ENCODE results near the gene NEDD4L. TPM values are rescaled to one million over a fixed set of nuclear protein-coding genes. Genes with fewer than 3 reads are reported as not detected.

The NEDD4L gene
- total and polyA plus RNA-seq, 10 of the 15 experiments (the other 5 are each of a cell fraction or from before 2014, with no cell fraction given), result 7.4 to 24.0 (median 17.7) TPM

GRCh38 chr18:58243401-58243800 is 199.4 kb downstream of the NEDD4L start:
- no TSS peak for BruUV-seq (replicated peaks)
- FAIRE-seq, result no peak
- POLR2A ChIA-PET, result interaction anchor here (1.1 kb wide), 1 partner anchor 9 kb away, joined by 3 read pairs; no protein-coding TSS in a partner anchor
- no peaks in the 10 kb centered on the region for H4K20me1 ChIP-seq (ENCODE audit: control insufficient read depth, insufficient read depth)
- no peak for DNase-seq (ENCODE audit: low read depth, low spot score)
- H3K9me3 ChIP-seq (replicated peaks; ENCODE audit: control insufficient read depth, insufficient read depth, low read length), result no peaks in the 10 kb centered on the region
- intact Hi-C loops (cut with micrococcal nuclease; ENCODE audit: unreplicated experiment), result no loop called here
- SMC1A ChIA-PET (ENCODE audit: uncharacterized antibody, unreplicated experiment), result interaction anchor here (0.7 to 2.5 kb wide), 6 partner anchors 8 to 62 kb away, joined by 3 to 9 read pairs (median 6); no protein-coding TSS in a partner anchor
- in situ Hi-C loops (cut with MboI), result no loop called here
- no peak for TF ChIP-seq PBX3 (IDR thresholded peaks at IDR 0.05; ENCODE audit: insufficient replicate concordance, low read depth, low read length)
- TF ChIP-seq BRCA1 (IDR thresholded peaks at IDR 0.05; ENCODE audit: low read depth, low read length), result no peak
- TF ChIP-seq PML (IDR thresholded peaks at IDR 0.05; ENCODE audit: low read length), result no peak
- no peak for TF ChIP-seq E2F4 (IDR thresholded peaks at IDR 0.05; ENCODE audit: low read depth, low read length)
- no peak for TF ChIP-seq ZNF592 (IDR thresholded peaks at IDR 0.05)
- TF ChIP-seq PKNOX1 (IDR thresholded peaks at IDR 0.05), result no peak
- TF ChIP-seq ZNF384 (IDR thresholded peaks at IDR 0.05; ENCODE audit: borderline replicate concordance, low read depth, low read length), result no peak
- TF ChIP-seq ATF7 (IDR thresholded peaks at IDR 0.05; ENCODE audit: low read depth), result no peak
- no peak for TF ChIP-seq SMAD1 (IDR thresholded peaks at IDR 0.05; ENCODE audit: low read depth, partially characterized antibody)
- TF ChIP-seq MAX (IDR thresholded peaks at IDR 0.05; ENCODE audit: low read depth, low read length), result no peak
- no peak for TF ChIP-seq PAX8 (IDR thresholded peaks at IDR 0.05)
- no peak for TF ChIP-seq TCF12 (IDR thresholded peaks at IDR 0.05; ENCODE audit: low read depth, low read length)
- TF ChIP-seq NFXL1 (IDR thresholded peaks at IDR 0.05; ENCODE audit: borderline replicate concordance), result no peak
- TF ChIP-seq JUND (IDR thresholded peaks at IDR 0.05; ENCODE audit: low read depth, low read length), result no peak
- 53% methylated on average over 5 of the region's 5 CpGs for WGBS (ENCODE audit: insufficient coverage, insufficient replicate concordance, low lambda C conversion rate, missing lambda C conversion rate)
- H3K36me3 ChIP-seq (ENCODE audit: control insufficient read depth in 2 of 2, insufficient read depth in 2 of 2, low read length in 1 of 2), result no peaks in the 10 kb centered on the region
- H3K9ac ChIP-seq (ENCODE audit: control insufficient read depth, insufficient read depth, low read length), result no peak overlapping the region
- RAD21 ChIA-PET (ENCODE audit: unreplicated experiment), result no interaction called here
- no peak overlapping the region for H2AFZ ChIP-seq (ENCODE audit: control insufficient read depth, low read depth, low read length)
- H3K4me1 ChIP-seq (ENCODE audit: control insufficient read depth, insufficient read depth, low read length), result no peaks in the 10 kb centered on the region
- H3K4me2 ChIP-seq (ENCODE audit: control insufficient read depth, insufficient read depth), result no peak overlapping the region
- no peak for ATAC-seq
- CTCF ChIA-PET, result interaction anchor here (1.0 to 1.1 kb wide), 5 partner anchors 22 to 108 kb away, joined by 3 to 4 read pairs (median 3); no protein-coding TSS in a partner anchor
- H3K79me2 ChIP-seq (ENCODE audit: control insufficient read depth, insufficient read depth, low read length), result no peaks in the 10 kb centered on the region
- no peak overlapping the region for H3K27ac ChIP-seq (ENCODE audit: control insufficient read depth, insufficient read depth)
- no peaks in the 10 kb centered on the region for H3K27me3 ChIP-seq (replicated peaks in 1 of 2; ENCODE audit: control insufficient read depth in 2 of 2, insufficient read depth in 2 of 2, low read length in 1 of 2)
- H3K4me3 ChIP-seq, result no peak overlapping the region
